Pancreas (tissue), 10 donors: ENCODE data around the gene MMAA. TPM values are rescaled to one million over a fixed set of nuclear protein-coding genes. Genes with fewer than 3 reads are reported as not detected.

Source experiments
- ATAC-seq, 4 donors: fragments of 200-7000 bp; cut with Tn5 transposase; one replicate each; pipeline versions ENCODE4 v1.8.0 to v1.9.1; 2020; ENCODE audit warnings: mild to moderate bottlenecking in 4 of 4, moderate library complexity in 4 of 4
- DNase-seq, 6 donors: peaks; one replicate each; pipeline ENCODE4 v3.0.0-alpha.2; 2020
- FAIRE-seq: peaks from 2 replicates; lab custom pipeline; 2012; peaks lifted over from hg19 to GRCh38; lab: Jason Lieb, UNC
- H3K27ac ChIP-seq, 4 donors: fragments of 200-600 bp; sonication (generic); 1 replicate in 3 of 4; 2 replicates in 1 of 4; pipeline versions ENCODE4 v1.5.0 to v1.8.0; 2020
- H3K27me3 ChIP-seq, 4 donors: fragments of 200-600 bp; one replicate each; pipeline ENCODE4 v1.8.0; 2021
- H3K36me3 ChIP-seq, 3 donors: fragments of 200-600 bp; sonication (generic) in 1 of 3; one replicate each; pipeline versions ENCODE4 v1.5.0 to v1.8.0; 2020 to 2021
- H3K4me1 ChIP-seq, 3 donors: fragments of 200-600 bp; one replicate each; pipeline ENCODE4 v1.8.0; 2021
- H3K4me3 ChIP-seq, 4 donors: fragments of 200-600 bp; sonication (generic) in 2 of 4; one replicate each; pipeline versions ENCODE4 v1.5.0 to v1.8.0; 2020 to 2021
- H3K9me3 ChIP-seq, 4 donors: fragments of 200-600 bp; one replicate each; pipeline ENCODE4 v1.8.0; 2021
- WGBS, 2 donors: extraction: QIAGEN DNeasy Blood & Tissue Kit; methylation state at CpG; one replicate each; pipeline ENCODE4 v1.1.7; 2013; 5-methylcytosine and 5-hydroxymethylcytosine counted together
- intact Hi-C, 3 donors: fragments of 100-400 bp; cut with DNase I; formaldehyde crosslinking; loops; one replicate each; pipeline versions ENCODE4 v1.11.1 to v1.14.2; 2022
- polyA plus RNA-seq, 2 donors: library from polyadenylated mRNA; stranded (reverse); fragments of 200-250 nt; gene quantifications; one replicate each; pipeline ENCODE4 v1.2.3, GENCODE V29; 2013
- total RNA-seq, 6 donors: library from RNA; stranded (reverse); fragmentation: NEBNext Ultra II Directional in 4 of 6; extraction: Animal tissue kit (Norgen Biotek cat#: 25700) in 4 of 6; gene quantifications; one replicate each; pipeline versions ENCODE4 v1.2.1 to v1.2.4, GENCODE V29; 2021 to 2023
- TF ChIP-seq, protein P1 (sequence below), 4 donors: fragments of 200-600 bp; sonication (generic) in 3 of 4; IDR thresholded peaks; one replicate each; pipeline versions ENCODE4 v1.5.0 to v1.8.0; 2021; ENCODE audit warnings: antibody characterized with exemption in 4 of 4
- donor health status: healthy with polysubstance abuse.
- donor health status: DM: no; HTN: no; CAD: no; lungs with moderate emphysema.
- donor health status: DM: no; HTN: no; CAD: no.
- donor health status: control.
- donor health status: control.
- donor health status: Bipolar disorder and iron deficiency.
- donor health status: DM: yes; HTN: yes; CAD: no.
- donor health status: DM: no; HTN: no; CAD: no.
- donor health status: DM: no; HTN: no; CAD: no.
- donor health status: DM: yes; HTN: yes; CAD: no.

Gene MMAA
- total and polyA plus RNA-seq, 8 donors, result 3.0 to 9.5 (median 5.5) TPM

DNA sequence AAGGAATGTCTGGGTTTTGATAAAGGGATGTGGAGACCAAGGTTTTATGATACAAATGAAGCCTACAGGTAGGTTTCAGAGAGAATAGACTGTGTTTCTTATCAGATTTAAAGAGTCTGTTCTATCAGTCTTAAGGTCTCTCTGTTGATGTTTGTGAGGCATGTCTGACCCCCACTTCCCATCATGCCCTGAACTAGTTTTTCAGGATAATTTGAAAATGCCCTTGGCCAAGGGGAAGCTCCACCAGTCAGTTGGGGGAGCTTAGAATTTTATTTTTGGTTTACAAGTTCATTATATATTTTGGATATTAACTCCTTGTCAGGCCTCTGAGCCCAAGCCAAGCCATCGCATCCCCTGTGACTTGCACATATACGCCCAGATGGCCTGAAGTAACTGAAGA lies 79.3 kb downstream of the MMAA start:
- FAIRE-seq (no peak), DNase-seq (no peak), ATAC-seq (no peak)
- H3K9me3 ChIP-seq, result no peaks in the 10 kb centered on the region
- no peak overlapping the region for H3K4me3 ChIP-seq
- intact Hi-C loops, result no loop called here
- TF ChIP-seq, protein P1, sequence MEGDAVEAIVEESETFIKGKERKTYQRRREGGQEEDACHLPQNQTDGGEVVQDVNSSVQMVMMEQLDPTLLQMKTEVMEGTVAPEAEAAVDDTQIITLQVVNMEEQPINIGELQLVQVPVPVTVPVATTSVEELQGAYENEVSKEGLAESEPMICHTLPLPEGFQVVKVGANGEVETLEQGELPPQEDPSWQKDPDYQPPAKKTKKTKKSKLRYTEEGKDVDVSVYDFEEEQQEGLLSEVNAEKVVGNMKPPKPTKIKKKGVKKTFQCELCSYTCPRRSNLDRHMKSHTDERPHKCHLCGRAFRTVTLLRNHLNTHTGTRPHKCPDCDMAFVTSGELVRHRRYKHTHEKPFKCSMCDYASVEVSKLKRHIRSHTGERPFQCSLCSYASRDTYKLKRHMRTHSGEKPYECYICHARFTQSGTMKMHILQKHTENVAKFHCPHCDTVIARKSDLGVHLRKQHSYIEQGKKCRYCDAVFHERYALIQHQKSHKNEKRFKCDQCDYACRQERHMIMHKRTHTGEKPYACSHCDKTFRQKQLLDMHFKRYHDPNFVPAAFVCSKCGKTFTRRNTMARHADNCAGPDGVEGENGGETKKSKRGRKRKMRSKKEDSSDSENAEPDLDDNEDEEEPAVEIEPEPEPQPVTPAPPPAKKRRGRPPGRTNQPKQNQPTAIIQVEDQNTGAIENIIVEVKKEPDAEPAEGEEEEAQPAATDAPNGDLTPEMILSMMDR (IDR thresholded peaks at IDR 0.05), result no peak
- H3K27ac ChIP-seq, result no peak overlapping the region
- no peaks in the 10 kb centered on the region for H3K27me3 ChIP-seq
- H3K4me1 ChIP-seq, result no peaks in the 10 kb centered on the region
- 98 to 100% methylated on average over 2 of the region's 2 CpGs for WGBS, 2 donors
- H3K36me3 ChIP-seq, result no peaks in the 10 kb centered on the region

GRCh38 chr4:145703850-145704497 lies 84.8 kb downstream of the MMAA start:
- intact Hi-C loops, result no loop called here
- H3K9me3 ChIP-seq, result no peaks in the 10 kb centered on the region
- ATAC-seq, result peak in 1 of 4 donors; percentile 29
- TF ChIP-seq, protein P1 (IDR thresholded peaks at IDR 0.05), result no peak
- H3K4me1 ChIP-seq, result no peaks in the 10 kb centered on the region
- 41 to 50% methylated on average over 4 of the region's 4 CpGs for WGBS, 2 donors
- H3K27ac ChIP-seq, result no peak overlapping the region
- no peak overlapping the region for H3K4me3 ChIP-seq
- H3K27me3 ChIP-seq, result no peaks in the 10 kb centered on the region
- no peaks in the 10 kb centered on the region for H3K36me3 ChIP-seq
- FAIRE-seq, result no peak
- no peak for DNase-seq

GRCh38 chr4:145709336-145709735 lies 90.2 kb downstream of the MMAA start:
- Histone ChIP-seq H3K27me3 (no peaks in the 10 kb centered on the region), H3K4me3 (no peak overlapping the region), H3K36me3 (no peaks in the 10 kb centered on the region), H3K27ac (no peak overlapping the region), H3K4me1 (peaks cover 0 to 5% (median 0%) of the 10 kb centered on the region in 3 donors), H3K9me3 (no peaks in the 10 kb centered on the region)
- DNase-seq (peak in 1 of 6 donors; percentile 48), ATAC-seq (peak; percentile 66 to 98 (median 81)), FAIRE-seq (no peak)
- intact Hi-C loops, result no loop called here
- 50 to 51% methylated on average over 1 of the region's 1 CpG for WGBS, 2 donors
- TF ChIP-seq, protein P1 (IDR thresholded peaks at IDR 0.05), result no peak

Other genes with a start within 250 kb of the MMAA start
- 10 to 100 TPM; 11.4 to 19.3 (median 16.6) TPM for gene SMAD1, start 137.5 kb upstream of the MMAA start, total RNA-seq
- gene SMAD1, start 137.5 kb upstream of the MMAA start, polyA plus RNA-seq, result 1 to 10 TPM; 2.6 to 4.6 TPM
- gene C4orf51, start 60.8 kb downstream of the MMAA start, total RNA-seq, result not detected
- gene C4orf51, start 60.8 kb downstream of the MMAA start, polyA plus RNA-seq, result not detected